HEK293 (cell line): Measurements from ENCODE around the gene NXPH1.

Experiments used
- CTCF ChIA-PET: fragments of 350-600 bp; formaldehyde crosslinking; extraction: SDS; loops from one replicate; lab custom pipeline; 2021; ENCODE audit warnings: antibody characterized with exemption; lab: Yijun Ruan, JAX
- POLR2A ChIA-PET: fragments of 300-600 bp; formaldehyde crosslinking; extraction: SDS; loops from one replicate; lab custom pipeline; 2020; ENCODE audit warnings: antibody characterized with exemption, inconsistent platforms; lab: Yijun Ruan, JAX
- H3K27ac ChIP-seq: fragments of 200-500 bp; sonication (Bioruptor generic); 2 replicates; pipeline ENCODE4 v1.5.1; 2014; ENCODE audit warnings: low read depth, low read length, control low read depth, inconsistent platforms; ENCODE audit errors: extremely low read depth
- H3K36me3 ChIP-seq, 2 experiments: fragments of 200-500 bp in 1 of 2; sonication (Bioruptor generic) in 1 of 2; 1 replicate in 1 of 2; 2 replicates in 1 of 2; pipeline ENCODE4 v1.5.1; 2014 to 2017; ENCODE audit warnings: inconsistent platforms in 2 of 2, low read length in 2 of 2; ENCODE audit not compliant: control insufficient read depth in 2 of 2, insufficient read depth in 1 of 2
- H3K4me1 ChIP-seq: fragments of 200-500 bp; sonication (Bioruptor generic); 2 replicates; pipeline ENCODE4 v1.5.1; 2014; ENCODE audit warnings: mild to moderate bottlenecking, low read length, inconsistent platforms; ENCODE audit not compliant: control insufficient read depth, insufficient read depth
- H3K4me3 ChIP-seq: 2 replicates; pipeline ENCODE4 v1.5.1; 2011; ENCODE audit warnings: low read depth, mild to moderate bottlenecking, control low read depth, low read length, moderate library complexity
- H3K9me3 ChIP-seq: fragments of 200-500 bp; sonication (Bioruptor generic); 2 replicates; pipeline ENCODE4 v1.5.1; 2014; ENCODE audit warnings: low read depth, low read length, inconsistent platforms; ENCODE audit not compliant: control insufficient read depth, insufficient read depth
- BCL11B ChIP-seq: fragments of 450-650 bp; formaldehyde crosslinking; IDR thresholded peaks from 2 replicates; pipeline ENCODE4 v1.5.1; 2016; ENCODE audit warnings: low read depth, missing biosample characterization, missing genetic modification characterization
- GFI1B ChIP-seq: fragments of 450-650 bp; formaldehyde crosslinking; IDR thresholded peaks from 2 replicates; pipeline ENCODE4 v1.5.1; 2016; ENCODE audit warnings: missing biosample characterization, missing genetic modification characterization
- HOXA7 ChIP-seq: sonication (generic); formaldehyde crosslinking; IDR thresholded peaks from 2 replicates; pipeline ENCODE4 v1.8.1; 2022; ENCODE audit warnings: missing genetic modification reagents, borderline replicate concordance
- KLF1 ChIP-seq: fragments of 450-650 bp; formaldehyde crosslinking; IDR thresholded peaks from 2 replicates; pipeline ENCODE4 v1.5.1; 2016; ENCODE audit warnings: missing biosample characterization, missing genetic modification characterization
- MZF1 ChIP-seq: fragments of 450-650 bp; formaldehyde crosslinking; IDR thresholded peaks from 2 replicates; pipeline ENCODE4 v1.5.1; 2017; ENCODE audit warnings: missing biosample characterization, missing genetic modification characterization, borderline replicate concordance
- PATZ1 ChIP-seq: fragments of 450-650 bp; formaldehyde crosslinking; IDR thresholded peaks from 2 replicates; pipeline ENCODE4 v1.5.1; 2016; ENCODE audit warnings: missing biosample characterization, missing genetic modification characterization
- WT1 ChIP-seq: fragments of 450-650 bp; formaldehyde crosslinking; IDR thresholded peaks from 2 replicates; pipeline ENCODE4 v1.5.1; 2016; ENCODE audit warnings: missing biosample characterization, missing genetic modification characterization
- ZNF148 ChIP-seq: fragments of 450-650 bp; formaldehyde crosslinking; IDR thresholded peaks from 2 replicates; pipeline ENCODE4 v1.5.0; 2017; ENCODE audit warnings: missing biosample characterization, missing genetic modification characterization, borderline replicate concordance
- ZNF169 ChIP-seq: fragments of 450-650 bp; formaldehyde crosslinking; IDR thresholded peaks from 2 replicates; pipeline ENCODE4 v1.5.1; 2016; ENCODE audit warnings: missing biosample characterization, missing genetic modification characterization
- ZNF202 ChIP-seq: fragments of 450-650 bp; formaldehyde crosslinking; IDR thresholded peaks from 2 replicates; pipeline ENCODE4 v1.5.1; 2016; ENCODE audit warnings: missing biosample characterization, missing genetic modification characterization, borderline replicate concordance
- ZNF292 ChIP-seq: fragments of 450-650 bp; formaldehyde crosslinking; IDR thresholded peaks from 2 replicates; pipeline ENCODE4 v1.5.1; 2016; ENCODE audit warnings: low read depth, missing biosample characterization, missing genetic modification characterization, borderline replicate concordance
- ZNF302 ChIP-seq: fragments of 450-650 bp; formaldehyde crosslinking; IDR thresholded peaks from 2 replicates; pipeline ENCODE4 v1.5.1; 2016; ENCODE audit warnings: missing biosample characterization, missing genetic modification characterization, low read depth
- ZNF366 ChIP-seq: fragments of 450-650 bp; formaldehyde crosslinking; conservative IDR thresholded peaks from 2 replicates; pipeline ENCODE4 v1.5.1; 2016; ENCODE audit warnings: missing biosample characterization, missing genetic modification characterization
- ZNF426 ChIP-seq: fragments of 450-650 bp; formaldehyde crosslinking; IDR thresholded peaks from 2 replicates; pipeline ENCODE4 v1.5.1; 2017; ENCODE audit warnings: missing biosample characterization, missing genetic modification characterization, mild to moderate bottlenecking, inconsistent platforms, moderate library complexity
- ZNF555 ChIP-seq: fragments of 450-650 bp; formaldehyde crosslinking; conservative IDR thresholded peaks from 2 replicates; pipeline ENCODE4 v1.5.1; 2017; ENCODE audit warnings: missing biosample characterization, mild to moderate bottlenecking, missing genetic modification characterization, inconsistent platforms
- ZNF626 ChIP-seq: fragments of 450-650 bp; sonication (Bioruptor Pico); formaldehyde crosslinking; IDR thresholded peaks from 2 replicates; pipeline ENCODE4 v1.5.1; 2018; ENCODE audit warnings: missing biosample characterization, missing genetic modification characterization, inconsistent platforms
- ZNF670 ChIP-seq: fragments of 450-650 bp; formaldehyde crosslinking; IDR thresholded peaks from 2 replicates; pipeline ENCODE4 v1.5.1; 2016; ENCODE audit warnings: missing biosample characterization, missing genetic modification characterization, low read depth
- ZNF692 ChIP-seq: fragments of 450-650 bp; formaldehyde crosslinking; IDR thresholded peaks from 2 replicates; pipeline ENCODE4 v1.5.1; 2016; ENCODE audit warnings: missing biosample characterization, missing genetic modification characterization
- ZNF785 ChIP-seq: fragments of 450-650 bp; formaldehyde crosslinking; IDR thresholded peaks from 2 replicates; pipeline ENCODE4 v1.5.1; 2016; ENCODE audit warnings: missing biosample characterization, missing genetic modification characterization
- ZNF830 ChIP-seq: fragments of 450-650 bp; IDR thresholded peaks from 2 replicates; pipeline ENCODE4 v1.5.0; 2018; ENCODE audit warnings: missing biosample characterization, missing genetic modification characterization, low read depth, mild to moderate bottlenecking, moderate library complexity
- ZSCAN16 ChIP-seq: fragments of 450-650 bp; formaldehyde crosslinking; IDR thresholded peaks from 2 replicates; pipeline ENCODE4 v1.5.1; 2016; ENCODE audit warnings: missing biosample characterization, missing genetic modification characterization
- ZSCAN23 ChIP-seq: fragments of 450-650 bp; formaldehyde crosslinking; IDR thresholded peaks from 2 replicates; pipeline ENCODE4 v1.5.1; 2016; ENCODE audit warnings: missing biosample characterization, missing genetic modification characterization
- ZSCAN30 ChIP-seq: fragments of 450-650 bp; IDR thresholded peaks from 2 replicates; pipeline ENCODE4 v1.5.1; 2018; ENCODE audit warnings: missing biosample characterization, mild to moderate bottlenecking, missing genetic modification characterization, moderate library complexity

The NXPH1 gene

GRCh38 chr7:8714791-8715190 lies 281.4 kb downstream of the NXPH1 start (continued):
- TF ChIP-seq PATZ1 (no peak), ZNF785 (tag by site-specific recombination) (no peak), ZNF366 (tag by site-specific recombination) (no peak), ZSCAN16 (no peak), ZNF202 (tag by site-specific recombination) (no peak), ZNF626 (tag by site-specific recombination) (no peak), WT1 (tag by site-specific recombination) (no peak), ZNF555 (no peak), GFI1B (tag by site-specific recombination) (no peak)

GRCh38 chr7:8719102-8719501 lies 285.7 kb downstream of the NXPH1 start:
- ChIA-PET POLR2A (no interaction called here), CTCF (interaction anchor here (1.6 kb wide), 1 partner anchor 300 kb away, joined by 3 read pairs; no protein-coding TSS in a partner anchor)
- Histone ChIP-seq H3K4me3 (no peak overlapping the region), H3K36me3 (no peaks in the 10 kb centered on the region), H3K27ac (no peak overlapping the region), H3K9me3 (no peaks in the 10 kb centered on the region), H3K4me1 (no peaks in the 10 kb centered on the region)
- no peak for TF ChIP-seq ZNF830 (tag by site-specific recombination)
- no peak for TF ChIP-seq ZSCAN23 (tag by site-specific recombination)
- TF ChIP-seq HOXA7: no peak
- no peak for TF ChIP-seq ZNF148 (tag by site-specific recombination)
- no peak for TF ChIP-seq ZSCAN30 (tag by site-specific recombination)
- TF ChIP-seq ZNF670 (tag by site-specific recombination): no peak
- TF ChIP-seq ZNF426 (tag by site-specific recombination): no peak
- TF ChIP-seq ZNF692 (tag by site-specific recombination): no peak
- no peak for TF ChIP-seq ZNF292 (tag by site-specific recombination)
- no peak for TF ChIP-seq BCL11B (tag by site-specific recombination)
- TF ChIP-seq MZF1 (tag by site-specific recombination): no peak
- no peak for TF ChIP-seq ZNF302
- no peak for TF ChIP-seq KLF1 (tag by site-specific recombination)
- no peak for TF ChIP-seq ZNF169
